ENCODE measurements around the gene SRRM2. TPM values are rescaled to one million over a fixed set of nuclear protein-coding genes. Genes with fewer than 3 reads are reported as not detected.
A peak's percentile ranks its signal among the peaks of the same experiment; 100 is the strongest.

SRRM2 gene
- total and polyA plus RNA-seq, 9 of the 15 experiments (the other 6 are each of a cell fraction or from before 2014, with no cell fraction given) = 26.7 to 563 (median 81.1) TPM

- TF ChIP-seq, protein P1, sequence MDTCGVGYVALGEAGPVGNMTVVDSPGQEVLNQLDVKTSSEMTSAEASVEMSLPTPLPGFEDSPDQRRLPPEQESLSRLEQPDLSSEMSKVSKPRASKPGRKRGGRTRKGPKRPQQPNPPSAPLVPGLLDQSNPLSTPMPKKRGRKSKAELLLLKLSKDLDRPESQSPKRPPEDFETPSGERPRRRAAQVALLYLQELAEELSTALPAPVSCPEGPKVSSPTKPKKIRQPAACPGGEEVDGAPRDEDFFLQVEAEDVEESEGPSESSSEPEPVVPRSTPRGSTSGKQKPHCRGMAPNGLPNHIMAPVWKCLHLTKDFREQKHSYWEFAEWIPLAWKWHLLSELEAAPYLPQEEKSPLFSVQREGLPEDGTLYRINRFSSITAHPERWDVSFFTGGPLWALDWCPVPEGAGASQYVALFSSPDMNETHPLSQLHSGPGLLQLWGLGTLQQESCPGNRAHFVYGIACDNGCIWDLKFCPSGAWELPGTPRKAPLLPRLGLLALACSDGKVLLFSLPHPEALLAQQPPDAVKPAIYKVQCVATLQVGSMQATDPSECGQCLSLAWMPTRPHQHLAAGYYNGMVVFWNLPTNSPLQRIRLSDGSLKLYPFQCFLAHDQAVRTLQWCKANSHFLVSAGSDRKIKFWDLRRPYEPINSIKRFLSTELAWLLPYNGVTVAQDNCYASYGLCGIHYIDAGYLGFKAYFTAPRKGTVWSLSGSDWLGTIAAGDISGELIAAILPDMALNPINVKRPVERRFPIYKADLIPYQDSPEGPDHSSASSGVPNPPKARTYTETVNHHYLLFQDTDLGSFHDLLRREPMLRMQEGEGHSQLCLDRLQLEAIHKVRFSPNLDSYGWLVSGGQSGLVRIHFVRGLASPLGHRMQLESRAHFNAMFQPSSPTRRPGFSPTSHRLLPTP (IDR thresholded peaks at IDR 0.05; ENCODE audit: borderline replicate concordance, extremely low read depth, insufficient read length) = no peak
- no peak for TF ChIP-seq NFATC3 (IDR thresholded peaks at IDR 0.05)
Measured at GRCh38 chr16:2819179-2819938, 66.9 kb downstream of the SRRM2 start (continued).

- Histone ChIP-seq H3K36me3 (ENCODE audit: control insufficient read depth, insufficient read depth, low read length) (peaks cover 32% of the 10 kb centered on the region; the same call in 2 of the 3 replicates), H4K20me1 (replicated peaks; ENCODE audit: control insufficient read depth, insufficient read depth, low read length) (no peaks in the 10 kb centered on the region), H3K79me2 (ENCODE audit: control insufficient read depth, insufficient read depth, low read length) (peaks cover 28% of the 10 kb centered on the region), H3K27me3 (ENCODE audit: control insufficient read depth in 2 of 2, insufficient read depth in 2 of 2, low read length in 2 of 2) (peaks cover 0 to 2% of the 10 kb centered on the region in 2 experiments; a peak in 1 of 5 replicates), H3K9me1 (ENCODE audit: control insufficient read depth, insufficient read depth, low read length) (no peaks in the 10 kb centered on the region), H3K27ac (ENCODE audit: extremely low read depth, low read depth, low read length) (no peak overlapping the region), H3K9me3 (replicated peaks; ENCODE audit: control insufficient read depth, insufficient read depth, low read depth, low read length) (no peaks in the 10 kb centered on the region), H3K4me1 (replicated peaks in 1 of 2; ENCODE audit: control insufficient read depth in 2 of 2, insufficient read depth in 2 of 2, low read length in 2 of 2) (peaks cover 8 to 55% of the 10 kb centered on the region in 2 experiments; a peak in 4 of 5 replicates), H3K9ac (ENCODE audit: insufficient read depth in 1 of 2, low read depth in 2 of 2, low read length in 2 of 2) (peak overlapping the region in 1 of 2 experiments; percentile 49; a peak in 1 of 4 replicates), H2AFZ (ENCODE audit: low read depth, low read length) (no peak overlapping the region), H3K4me2 (ENCODE audit: insufficient read depth, low read length) (no peak overlapping the region), H3K4me3 (no peak overlapping the region)
- TF ChIP-seq, protein P2, sequence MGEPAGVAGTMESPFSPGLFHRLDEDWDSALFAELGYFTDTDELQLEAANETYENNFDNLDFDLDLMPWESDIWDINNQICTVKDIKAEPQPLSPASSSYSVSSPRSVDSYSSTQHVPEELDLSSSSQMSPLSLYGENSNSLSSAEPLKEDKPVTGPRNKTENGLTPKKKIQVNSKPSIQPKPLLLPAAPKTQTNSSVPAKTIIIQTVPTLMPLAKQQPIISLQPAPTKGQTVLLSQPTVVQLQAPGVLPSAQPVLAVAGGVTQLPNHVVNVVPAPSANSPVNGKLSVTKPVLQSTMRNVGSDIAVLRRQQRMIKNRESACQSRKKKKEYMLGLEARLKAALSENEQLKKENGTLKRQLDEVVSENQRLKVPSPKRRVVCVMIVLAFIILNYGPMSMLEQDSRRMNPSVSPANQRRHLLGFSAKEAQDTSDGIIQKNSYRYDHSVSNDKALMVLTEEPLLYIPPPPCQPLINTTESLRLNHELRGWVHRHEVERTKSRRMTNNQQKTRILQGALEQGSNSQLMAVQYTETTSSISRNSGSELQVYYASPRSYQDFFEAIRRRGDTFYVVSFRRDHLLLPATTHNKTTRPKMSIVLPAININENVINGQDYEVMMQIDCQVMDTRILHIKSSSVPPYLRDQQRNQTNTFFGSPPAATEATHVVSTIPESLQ (CRISPR knock-in tag; IDR thresholded peaks at IDR 0.05) = no peak
- TF ChIP-seq, protein P3, sequence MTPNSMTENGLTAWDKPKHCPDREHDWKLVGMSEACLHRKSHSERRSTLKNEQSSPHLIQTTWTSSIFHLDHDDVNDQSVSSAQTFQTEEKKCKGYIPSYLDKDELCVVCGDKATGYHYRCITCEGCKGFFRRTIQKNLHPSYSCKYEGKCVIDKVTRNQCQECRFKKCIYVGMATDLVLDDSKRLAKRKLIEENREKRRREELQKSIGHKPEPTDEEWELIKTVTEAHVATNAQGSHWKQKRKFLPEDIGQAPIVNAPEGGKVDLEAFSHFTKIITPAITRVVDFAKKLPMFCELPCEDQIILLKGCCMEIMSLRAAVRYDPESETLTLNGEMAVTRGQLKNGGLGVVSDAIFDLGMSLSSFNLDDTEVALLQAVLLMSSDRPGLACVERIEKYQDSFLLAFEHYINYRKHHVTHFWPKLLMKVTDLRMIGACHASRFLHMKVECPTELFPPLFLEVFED (CRISPR knock-in tag; conservative IDR thresholded peaks at IDR 0.05) = no peak
- TF ChIP-seq POLR2G (IDR thresholded peaks at IDR 0.05; ENCODE audit: low read depth, low read length) (0 out of 2 replicates have a peak, but pooled peaks have one; percentile 42), ZBTB1 (CRISPR knock-in tag; IDR thresholded peaks at IDR 0.05; ENCODE audit: borderline replicate concordance, low read depth) (no peak)
- TF ChIP-seq, protein P4, sequence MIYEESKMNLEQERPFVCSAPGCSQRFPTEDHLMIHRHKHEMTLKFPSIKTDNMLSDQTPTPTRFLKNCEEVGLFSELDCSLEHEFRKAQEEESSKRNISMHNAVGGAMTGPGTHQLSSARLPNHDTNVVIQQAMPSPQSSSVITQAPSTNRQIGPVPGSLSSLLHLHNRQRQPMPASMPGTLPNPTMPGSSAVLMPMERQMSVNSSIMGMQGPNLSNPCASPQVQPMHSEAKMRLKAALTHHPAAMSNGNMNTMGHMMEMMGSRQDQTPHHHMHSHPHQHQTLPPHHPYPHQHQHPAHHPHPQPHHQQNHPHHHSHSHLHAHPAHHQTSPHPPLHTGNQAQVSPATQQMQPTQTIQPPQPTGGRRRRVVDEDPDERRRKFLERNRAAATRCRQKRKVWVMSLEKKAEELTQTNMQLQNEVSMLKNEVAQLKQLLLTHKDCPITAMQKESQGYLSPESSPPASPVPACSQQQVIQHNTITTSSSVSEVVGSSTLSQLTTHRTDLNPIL (CRISPR knock-in tag; IDR thresholded peaks at IDR 0.05) = no peak
- 81% methylated on average over 16 of the region's 17 CpGs for WGBS (ENCODE audit: insufficient coverage, low coverage, missing lambda C conversion rate)
- ATAC-seq (no peak), DNase-seq (ENCODE audit: extremely low read depth in 1 of 4, low spot score in 3 of 4) (no peak), FAIRE-seq (no peak)
- intact Hi-C loops (cut with micrococcal nuclease) = loop anchor here (5.0 kb wide), 1 partner anchor 43 kb away; the partner anchor contains the start of gene ELOB
- no TSS peak for BruUV-seq (replicated peaks)
- CTCF ChIA-PET (ENCODE audit: low intra/inter-chr PET ratio) = no interaction called here
- in situ Hi-C loops (cut with MboI) = no loop called here
- POLR2A ChIA-PET = interaction anchor here (0.5 to 1.2 kb wide), 3 partner anchors 9 to 12 kb away, joined by 3 to 4 read pairs (median 4); no protein-coding TSS in a partner anchor
Measured at GRCh38 chr16:2819939-2820835, 67.7 kb downstream of the SRRM2 start.
